GM10266 (cell line): ENCODE results near the gene ZNF350.
"Not testable (repeated sequence)": the region's sequence is repeated elsewhere in the genome, so short reads cannot be mapped to it uniquely, and the experiment has no call there.

Experiments used
- DNase-seq: peaks from one replicate; pipeline ENCODE4 v3.0.0; 2012; ENCODE audit errors: extremely low spot score
- TF ChIP-seq, protein P1 (sequence below): IDR thresholded peaks from 2 replicates; pipeline ENCODE4 v1.5.1; 2012; ENCODE audit warnings: mild to moderate bottlenecking, low read depth; ENCODE audit not compliant: control insufficient read depth, insufficient read depth; ENCODE audit errors: missing control alignments

ZNF350 gene

DNA sequence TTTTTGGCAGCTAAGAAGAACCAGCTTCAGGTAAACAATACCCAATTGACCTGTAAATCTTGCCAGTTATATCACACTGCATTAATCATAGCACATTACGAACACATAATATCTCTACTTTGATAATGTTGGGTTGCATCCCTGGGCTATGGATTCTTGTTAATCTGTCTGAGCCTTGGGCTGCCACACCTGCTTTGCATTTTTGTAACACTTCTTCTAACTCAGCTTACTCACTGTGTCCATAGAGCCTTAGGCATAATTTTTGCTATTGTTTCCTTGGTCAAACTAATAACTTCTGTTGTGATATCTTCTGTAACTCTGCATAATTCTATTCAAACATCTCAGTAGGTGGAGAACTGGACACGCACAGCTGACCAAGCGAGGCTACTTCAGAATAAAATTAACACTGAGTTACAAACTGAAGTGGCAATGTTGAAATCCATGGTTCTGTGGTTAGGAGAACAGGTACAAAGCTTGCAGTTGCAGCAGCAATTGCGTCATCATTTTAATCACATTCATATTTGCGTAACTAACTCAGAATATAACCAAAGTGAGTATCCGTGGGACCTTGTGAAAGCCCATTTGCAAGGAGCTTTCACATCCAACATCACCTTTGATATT lies 6.4 kb downstream of the ZNF350 start:
- TF ChIP-seq, protein P1, sequence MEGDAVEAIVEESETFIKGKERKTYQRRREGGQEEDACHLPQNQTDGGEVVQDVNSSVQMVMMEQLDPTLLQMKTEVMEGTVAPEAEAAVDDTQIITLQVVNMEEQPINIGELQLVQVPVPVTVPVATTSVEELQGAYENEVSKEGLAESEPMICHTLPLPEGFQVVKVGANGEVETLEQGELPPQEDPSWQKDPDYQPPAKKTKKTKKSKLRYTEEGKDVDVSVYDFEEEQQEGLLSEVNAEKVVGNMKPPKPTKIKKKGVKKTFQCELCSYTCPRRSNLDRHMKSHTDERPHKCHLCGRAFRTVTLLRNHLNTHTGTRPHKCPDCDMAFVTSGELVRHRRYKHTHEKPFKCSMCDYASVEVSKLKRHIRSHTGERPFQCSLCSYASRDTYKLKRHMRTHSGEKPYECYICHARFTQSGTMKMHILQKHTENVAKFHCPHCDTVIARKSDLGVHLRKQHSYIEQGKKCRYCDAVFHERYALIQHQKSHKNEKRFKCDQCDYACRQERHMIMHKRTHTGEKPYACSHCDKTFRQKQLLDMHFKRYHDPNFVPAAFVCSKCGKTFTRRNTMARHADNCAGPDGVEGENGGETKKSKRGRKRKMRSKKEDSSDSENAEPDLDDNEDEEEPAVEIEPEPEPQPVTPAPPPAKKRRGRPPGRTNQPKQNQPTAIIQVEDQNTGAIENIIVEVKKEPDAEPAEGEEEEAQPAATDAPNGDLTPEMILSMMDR: no peak
- no peak for DNase-seq

DNA sequence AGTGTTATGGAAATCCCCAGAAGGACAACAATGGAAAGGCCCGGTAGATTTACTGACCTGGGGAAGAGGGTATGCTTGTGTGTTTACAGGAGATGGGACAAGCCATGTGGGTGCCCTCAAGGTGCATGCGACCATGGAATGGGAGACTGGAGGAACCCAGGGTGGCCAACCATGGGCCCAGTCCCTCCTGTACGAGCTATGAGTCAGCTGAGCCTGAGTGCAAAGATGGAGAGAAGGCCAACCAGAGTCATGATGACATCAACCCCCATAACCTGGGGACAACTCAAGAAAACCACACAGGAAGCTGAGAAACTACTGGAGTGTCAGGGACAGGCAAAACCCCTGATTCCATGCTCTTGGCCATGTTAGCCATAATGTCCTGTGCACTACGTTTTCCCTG lies 7.8 kb downstream of the ZNF350 start:
- TF ChIP-seq, protein P1: no peak
- DNase-seq: no peak

DNA sequence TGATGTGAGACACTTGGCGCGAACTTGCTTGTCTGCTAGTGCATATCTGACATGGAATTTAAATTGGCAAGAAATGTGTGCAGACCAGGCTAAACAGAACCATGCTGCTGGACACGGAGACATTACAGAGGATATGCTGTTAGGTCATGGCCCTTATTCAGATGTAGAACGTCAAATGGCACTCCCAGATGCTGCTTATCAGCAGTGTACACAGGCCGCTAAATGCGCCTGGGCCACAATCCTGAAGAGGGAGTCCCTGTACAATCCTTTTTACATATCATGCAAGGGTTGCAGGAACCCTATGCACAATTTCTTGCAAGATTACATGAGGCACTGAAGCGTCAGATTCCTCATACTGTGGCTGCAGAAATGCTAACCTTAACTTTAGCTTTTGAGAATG lies 9.3 kb downstream of the ZNF350 start:
- TF ChIP-seq, protein P1: no peak
- no peak for DNase-seq

DNA sequence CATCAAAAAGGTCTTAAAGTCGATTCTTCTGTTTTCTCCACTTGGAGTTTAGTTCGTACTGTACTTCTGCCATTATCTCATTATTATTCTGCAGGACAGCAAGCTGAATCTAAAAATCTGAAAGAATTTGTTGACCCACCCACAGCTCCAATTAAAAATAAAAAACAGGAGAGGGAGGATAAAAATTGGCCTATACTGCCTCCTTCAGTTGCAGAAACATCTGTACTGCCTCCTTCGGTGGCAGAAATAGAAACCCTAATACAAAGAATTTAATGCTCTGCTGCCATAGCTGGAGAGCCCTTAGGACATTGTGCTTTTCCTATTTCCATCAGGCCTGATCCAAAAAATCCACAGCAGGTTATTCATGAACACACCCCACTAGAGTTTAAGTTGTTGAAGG lies 9.8 kb downstream of the ZNF350 start:
- TF ChIP-seq, protein P1: no peak
- DNase-seq: no peak

DNA sequence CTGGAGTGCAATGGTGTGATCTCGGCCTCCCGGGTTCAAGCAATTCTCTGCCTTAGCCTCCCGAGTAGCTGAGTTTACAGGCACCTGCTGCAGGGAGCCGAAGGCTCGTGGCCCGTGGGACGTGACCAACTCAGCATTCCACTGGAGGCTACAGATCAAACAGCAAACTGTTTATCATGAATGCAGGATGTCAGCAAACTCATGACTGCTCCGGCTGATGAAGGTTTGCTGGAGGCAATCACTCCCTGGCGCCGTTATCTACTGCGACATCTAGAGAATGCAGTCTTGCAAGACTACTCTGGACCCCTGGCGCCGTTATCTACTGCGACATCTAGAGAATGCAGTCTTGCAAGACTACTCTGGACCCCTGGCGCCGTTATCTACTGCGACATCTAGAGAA lies 10.9 kb downstream of the ZNF350 start:
- DNase-seq: not testable (repeated sequence)

DNA sequence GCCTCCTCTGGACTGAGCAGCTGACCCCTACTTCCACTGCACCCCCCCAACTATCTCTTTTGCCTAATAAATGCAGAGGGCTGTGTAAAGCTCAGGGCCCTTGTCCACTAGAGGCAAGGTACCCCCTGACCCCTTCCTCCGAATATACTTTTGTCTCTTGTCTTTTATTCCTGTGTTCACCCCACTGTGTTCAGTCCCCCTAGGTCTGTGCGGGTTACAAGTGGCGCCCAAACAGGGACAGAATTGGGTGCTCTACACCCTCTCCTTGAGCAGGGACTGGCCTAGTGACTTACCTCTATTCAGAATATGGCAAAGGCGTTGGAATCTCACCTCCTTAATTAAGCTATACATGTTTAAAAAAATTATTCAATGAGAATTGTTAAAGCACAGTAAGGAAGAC lies 15.0 kb downstream of the ZNF350 start:
- TF ChIP-seq, protein P1: no peak
- no peak for DNase-seq

DNA sequence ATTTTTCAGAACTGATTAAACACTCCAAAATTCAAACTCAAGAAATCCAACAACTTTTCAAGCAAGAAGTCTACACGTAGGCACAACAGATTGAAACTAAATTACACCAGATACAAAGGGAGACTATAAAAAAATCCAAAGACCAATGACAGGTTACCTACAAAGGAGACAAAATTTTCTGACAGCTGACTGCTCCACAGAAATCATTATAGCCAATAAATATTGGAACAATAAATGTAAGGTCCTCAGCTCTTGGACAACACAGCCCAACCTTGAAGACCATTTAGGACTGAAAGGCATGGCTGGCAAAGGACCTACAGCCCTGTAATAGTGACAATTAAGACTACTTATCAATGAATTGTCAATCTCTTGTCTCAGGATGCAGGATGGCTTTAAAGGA lies 15.9 kb downstream of the ZNF350 start:
- TF ChIP-seq, protein P1: no peak
- no peak for DNase-seq

DNA sequence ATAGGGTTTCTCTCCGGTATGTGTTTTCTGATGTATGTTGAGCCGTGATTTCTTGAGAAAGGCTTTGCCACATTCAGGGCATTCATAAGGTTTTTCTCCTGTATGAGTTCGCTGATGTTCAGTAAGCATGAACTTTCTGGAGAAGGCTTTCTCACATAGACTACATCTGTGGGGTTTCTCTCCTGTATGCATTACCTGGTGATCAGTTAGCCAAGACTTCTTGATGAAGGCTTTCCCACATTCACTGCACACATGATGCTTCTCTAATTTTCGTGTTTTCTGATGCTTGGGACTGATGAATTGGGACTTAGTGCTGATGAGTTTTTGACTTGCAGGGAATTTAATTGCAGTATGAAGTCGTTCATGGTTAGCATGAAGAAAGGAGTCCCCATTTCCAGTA lies 21.1 kb downstream of the ZNF350 start:
- DNase-seq: no peak
- TF ChIP-seq, protein P1: no peak

DNA sequence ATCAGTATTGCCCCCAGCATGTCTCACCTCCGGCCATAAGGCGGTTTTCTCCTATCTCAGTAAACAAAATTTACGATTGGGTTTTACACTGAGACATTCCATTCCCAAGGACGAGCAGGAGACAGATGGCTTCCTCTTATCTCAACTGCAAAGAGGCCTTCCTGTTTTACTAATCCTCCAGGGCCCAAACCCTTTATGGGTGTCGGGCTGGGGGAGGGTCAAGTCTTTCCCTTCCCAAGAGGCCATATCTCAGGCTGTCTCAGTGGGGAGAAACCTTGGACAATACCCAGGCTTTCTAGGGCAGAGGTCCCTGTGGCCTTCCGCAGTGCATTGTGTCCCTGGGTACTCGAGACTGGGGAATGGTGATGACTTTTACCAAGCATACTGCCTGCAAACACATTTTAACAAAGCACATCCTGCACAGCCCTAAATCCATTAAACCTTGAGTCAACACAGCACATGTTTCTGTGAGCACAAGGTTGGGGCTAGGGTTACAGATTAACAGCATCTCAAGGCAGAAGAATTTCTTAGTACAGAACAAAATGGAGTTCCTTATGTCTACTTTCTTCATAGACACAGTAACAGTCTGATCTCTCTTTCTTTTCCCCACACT lies 25.9 kb downstream of the ZNF350 start:
- not testable (repeated sequence) for DNase-seq
